GM19397 (cell line): Measurements from ENCODE around the gene STING1.
"Not testable (repeated sequence)": the region's sequence is repeated elsewhere in the genome, so short reads cannot be mapped to it uniquely, and the experiment has no call there.

ENCODE experiments used
- ATAC-seq: cut with Tn5 transposase; IDR thresholded peaks from one replicate; pipeline ENCODE4 v1.9.1; 2021; ENCODE audit warnings: mild to moderate bottlenecking, moderate library complexity; ENCODE audit not compliant: unreplicated experiment

STING1 gene

DNA sequence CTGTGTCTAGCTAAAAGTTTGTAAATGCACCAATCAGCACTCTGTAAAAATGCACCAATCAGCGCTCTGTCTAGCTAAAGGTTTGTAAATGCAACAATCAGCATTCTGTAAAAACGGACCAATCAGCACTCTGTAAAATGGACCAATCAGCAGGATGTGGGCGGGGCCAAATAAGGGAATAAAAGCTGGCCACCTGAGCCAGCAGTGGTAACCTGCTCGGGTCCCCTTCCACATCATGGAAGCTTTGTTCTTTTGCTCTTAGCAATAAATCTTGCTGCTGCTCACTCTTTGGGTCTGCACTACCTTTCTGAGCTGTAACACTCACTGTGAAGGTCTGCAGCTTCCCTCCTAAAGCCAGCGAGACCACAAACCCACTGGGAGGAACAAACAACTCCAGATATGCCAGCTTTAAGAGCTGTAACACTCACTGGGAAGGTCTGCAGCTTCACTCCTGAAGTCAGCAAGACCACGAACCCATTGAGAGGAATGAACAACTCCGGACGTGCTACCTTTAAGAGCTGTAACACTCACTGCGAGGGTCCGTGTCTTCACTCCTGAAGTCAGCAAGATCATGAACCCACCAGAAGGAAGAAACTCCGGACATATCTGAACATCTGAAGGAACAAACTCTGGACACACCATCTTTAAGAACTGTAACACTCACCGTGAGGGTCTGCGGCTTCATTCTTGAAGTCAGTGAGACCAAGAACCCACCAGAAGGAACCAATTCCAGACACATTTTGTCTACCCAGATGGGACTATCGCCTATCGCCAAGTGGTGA, 20.7 kb upstream of the STING1 start:
- ATAC-seq, result not testable (repeated sequence)

DNA sequence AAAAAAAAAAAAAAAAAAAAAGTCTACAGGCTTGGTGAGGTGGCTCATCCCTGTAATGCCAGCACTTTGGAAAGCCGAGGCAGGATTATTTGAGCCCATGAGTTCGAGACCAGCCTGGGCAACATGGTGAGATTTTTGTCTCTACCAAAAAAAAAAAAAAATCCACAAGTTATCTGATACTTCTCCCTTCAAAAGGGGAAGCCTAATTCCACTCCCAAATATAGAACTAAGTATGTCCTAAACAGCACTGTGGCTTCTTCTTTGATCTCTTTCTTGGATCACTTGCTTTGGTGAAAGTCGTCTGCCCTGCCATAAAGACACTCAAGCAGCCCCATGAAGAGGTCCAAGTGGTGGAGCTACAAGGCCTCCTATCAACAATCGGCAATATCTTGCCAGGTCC, 18.8 kb upstream of the STING1 start:
- no peak for ATAC-seq

DNA sequence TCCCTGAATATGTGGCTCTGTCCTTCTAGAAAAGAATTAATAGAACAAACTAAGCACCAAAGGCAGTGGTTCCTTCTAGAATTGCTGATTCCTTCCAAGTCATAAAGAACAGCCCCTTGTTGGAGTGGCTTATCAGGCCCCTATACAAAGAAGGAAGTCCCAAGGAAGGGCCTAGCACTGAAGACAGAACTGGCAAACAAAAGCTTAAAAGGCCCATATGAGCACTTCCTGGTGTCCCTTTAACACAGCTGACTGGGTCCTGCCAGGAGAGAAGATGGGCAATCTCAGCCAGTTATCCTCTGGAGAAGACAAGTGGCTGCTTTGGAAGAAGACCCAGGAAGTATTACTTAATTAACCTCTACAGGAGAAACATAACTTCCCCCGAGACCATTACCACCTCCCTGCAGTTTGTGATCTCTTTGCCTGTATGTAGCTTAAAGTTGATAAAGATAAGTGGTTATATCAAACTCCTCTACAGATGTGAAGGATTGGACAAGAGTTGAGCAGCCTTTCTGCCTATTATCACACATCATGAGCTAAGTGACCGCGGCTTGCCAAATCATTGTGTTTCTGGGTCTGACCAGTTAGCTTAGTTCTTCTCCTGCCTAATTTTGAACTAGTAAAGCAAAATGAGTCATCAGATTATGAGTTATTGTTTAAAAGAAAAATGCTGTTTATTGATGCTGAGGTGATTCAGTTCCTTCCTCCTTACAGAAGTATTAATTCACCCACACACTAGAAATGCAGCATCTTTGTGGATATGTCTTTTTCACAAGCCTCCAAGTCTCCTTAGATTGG, 13.3 kb upstream of the STING1 start:
- no peak for ATAC-seq

DNA sequence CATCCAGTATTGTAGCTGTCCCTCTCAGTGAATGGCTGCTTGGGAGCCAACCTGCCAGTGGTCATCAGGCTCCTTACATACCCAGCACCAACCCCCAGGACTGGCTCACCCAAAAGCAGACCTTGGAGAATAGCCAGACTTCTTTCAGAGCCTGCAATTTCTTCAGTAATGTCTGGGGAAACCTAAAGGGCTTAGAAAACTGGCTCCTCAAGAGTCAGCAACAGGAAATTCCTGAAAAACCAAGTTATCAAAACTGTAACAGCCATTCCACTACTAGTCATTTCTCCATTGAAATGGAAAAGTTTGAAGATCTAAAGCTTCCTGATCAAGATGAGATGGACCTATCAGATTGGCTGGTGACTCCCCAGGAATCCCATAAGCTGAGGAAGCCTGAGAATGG, 12.3 kb upstream of the STING1 start:
- no peak for ATAC-seq

DNA sequence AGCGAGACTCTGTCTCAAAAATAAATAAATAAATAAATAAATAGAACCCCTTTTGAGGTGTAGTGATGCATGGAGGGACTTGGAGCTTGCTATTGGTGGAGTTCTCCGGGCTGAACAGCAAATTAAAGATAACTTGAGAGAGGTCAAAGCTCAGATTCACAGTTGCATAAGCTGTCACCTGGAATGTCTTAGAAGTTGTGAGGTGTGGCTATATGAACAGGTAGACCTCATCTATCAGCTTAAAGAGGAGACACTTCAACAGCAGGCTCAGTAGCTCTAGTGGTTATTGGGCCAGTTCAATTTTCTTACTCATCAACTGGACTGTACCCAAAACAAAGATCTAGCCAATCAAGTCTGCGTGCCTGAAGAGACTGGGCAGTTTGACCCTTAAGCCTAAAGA, 11.7 kb upstream of the STING1 start:
- ATAC-seq, result no peak

DNA sequence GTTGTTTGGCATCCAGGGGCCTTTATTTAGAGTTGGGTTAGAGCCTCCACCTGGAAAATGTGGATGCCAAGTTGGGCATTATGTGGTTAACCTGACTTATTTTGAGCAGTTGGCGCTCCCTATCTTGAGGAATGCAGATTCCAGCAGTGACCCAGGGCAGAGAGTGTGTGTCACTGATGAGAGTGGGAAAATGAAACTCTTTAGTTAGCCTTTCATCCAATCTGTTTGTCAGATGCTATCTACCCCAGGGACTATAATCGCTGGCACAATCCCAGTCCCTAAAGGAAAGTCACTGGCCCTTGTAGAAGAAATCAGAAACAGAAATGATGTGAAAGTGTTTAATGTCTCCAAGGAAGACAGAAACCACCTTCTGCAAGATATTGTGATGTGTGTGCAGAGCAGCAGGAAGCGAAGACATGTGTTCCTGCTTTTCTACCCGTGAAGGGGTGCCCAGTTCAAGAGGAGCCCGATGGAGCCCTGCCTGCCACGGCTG, 10.2 kb upstream of the STING1 start:
- no peak for ATAC-seq

DNA sequence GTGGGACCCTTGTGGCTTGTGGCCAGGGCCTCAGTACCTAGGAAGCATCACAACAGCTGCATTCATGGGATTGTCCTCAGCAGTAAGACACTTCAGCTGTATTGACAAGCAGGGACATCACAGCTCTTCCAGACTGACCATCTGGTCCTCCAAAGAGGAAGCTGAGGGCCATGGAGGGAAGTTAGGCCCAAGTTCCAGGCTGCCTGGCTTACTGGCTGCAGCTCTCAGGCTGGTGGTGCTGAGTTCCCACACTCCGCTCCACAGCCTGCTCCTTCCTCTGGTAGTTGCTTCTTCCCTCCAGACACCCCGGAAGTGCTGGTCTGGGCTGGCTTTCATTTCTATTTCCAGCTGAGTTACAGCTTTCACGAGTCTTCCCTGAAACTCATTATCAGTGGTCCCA, 5.7 kb upstream of the STING1 start:
- ATAC-seq, result no peak

DNA sequence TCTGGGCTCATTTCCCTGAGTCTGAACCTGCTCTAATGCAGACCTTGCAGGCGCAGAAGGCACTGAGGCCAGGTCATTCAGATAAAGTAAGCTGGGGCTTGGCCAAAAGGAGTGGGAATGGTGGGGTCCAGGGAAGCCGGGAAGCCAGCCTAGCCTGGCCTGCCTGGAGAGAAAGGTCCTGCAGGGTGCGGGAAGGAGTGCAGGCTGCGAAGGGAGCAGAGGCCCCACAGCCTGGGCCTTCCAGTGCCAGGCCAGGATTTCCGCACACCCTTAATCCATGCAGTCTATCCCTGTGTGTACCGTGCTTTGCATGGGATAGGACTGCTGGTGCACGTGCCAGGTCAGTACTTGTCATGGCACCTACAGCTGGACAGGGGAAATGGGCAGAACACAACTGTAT, 3.6 kb upstream of the STING1 start:
- no peak for ATAC-seq

DNA sequence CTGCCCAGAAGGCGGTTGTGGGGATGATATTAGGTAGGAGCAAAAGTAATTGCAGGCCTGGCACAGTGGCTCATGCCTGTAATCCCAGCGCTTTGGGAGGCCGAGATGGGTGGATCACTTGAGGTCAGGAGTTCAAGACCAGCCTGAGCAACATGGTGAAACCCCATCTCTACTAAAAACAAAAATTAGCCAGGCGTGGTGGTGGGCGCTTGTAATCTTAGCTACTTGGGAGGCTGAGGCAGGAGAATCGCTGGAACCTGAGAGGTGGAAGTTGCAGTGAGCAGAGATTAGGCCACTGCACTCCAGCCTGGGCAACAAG, 291 bp upstream of the STING1 start:
- not testable (repeated sequence) for ATAC-seq

DNA sequence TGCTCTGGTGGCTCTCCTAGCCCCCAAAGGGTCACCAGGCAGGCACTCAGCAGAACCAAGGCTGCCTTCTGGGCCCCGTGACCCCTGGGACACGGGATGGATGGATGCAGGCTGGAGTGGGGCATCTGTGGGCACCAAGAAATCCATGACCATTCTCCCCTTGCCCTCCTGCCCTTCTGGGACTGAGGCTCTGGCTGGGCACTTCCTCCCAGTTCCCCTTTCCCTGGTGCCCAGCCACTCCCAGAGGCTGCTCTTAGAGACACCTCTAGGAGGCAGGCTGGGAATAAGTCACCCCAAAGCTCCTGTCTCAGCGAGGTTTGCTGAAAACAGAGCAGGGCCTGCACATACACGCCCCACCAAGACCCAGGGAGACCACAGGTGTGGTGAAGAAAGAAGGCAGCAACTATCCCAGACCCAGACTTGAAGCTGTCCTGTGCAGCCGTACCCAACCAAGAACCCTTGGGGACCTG, 943 bp downstream of the STING1 start:
- no peak for ATAC-seq

DNA sequence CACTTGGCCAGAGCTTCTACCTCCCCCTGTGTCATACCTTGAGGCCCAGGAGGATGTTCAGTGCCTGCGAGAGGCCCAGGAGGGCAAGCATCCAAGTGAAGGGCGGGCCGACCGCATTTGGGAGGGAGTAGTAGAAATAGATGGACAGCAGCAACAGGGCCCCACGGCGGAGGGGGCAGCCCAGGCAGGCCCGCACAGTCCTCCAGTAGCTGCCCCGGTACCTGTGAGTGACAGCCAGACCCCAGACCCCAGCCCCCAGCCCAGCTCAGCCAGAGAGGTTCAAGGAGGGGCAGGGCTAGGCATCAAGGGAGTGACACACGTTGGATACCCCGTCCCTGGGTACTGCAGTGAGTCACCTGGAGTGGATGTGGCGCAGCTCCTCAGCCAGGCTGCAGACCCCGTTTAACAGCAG, 1.4 kb downstream of the STING1 start:
- ATAC-seq, result no peak

DNA sequence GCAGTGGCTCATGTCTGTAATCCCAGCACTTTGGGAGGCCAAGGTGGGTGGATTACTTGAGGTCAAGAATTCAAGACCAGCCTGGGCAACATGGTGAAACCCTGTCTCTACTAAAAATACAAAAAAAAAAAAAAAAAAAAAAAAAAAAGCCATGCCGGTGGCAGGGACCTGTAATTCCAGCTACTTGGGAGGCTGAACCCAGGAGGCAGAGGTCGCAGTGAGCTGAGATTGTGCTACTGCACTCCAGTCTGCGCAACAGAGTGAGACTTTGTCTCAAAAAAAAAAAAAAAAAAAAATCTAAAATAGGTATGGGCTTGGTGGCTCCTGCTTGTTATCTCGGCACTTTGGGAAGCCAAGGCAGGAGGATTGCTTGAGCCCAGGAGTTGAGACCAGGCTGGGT, 2.8 kb downstream of the STING1 start:
- ATAC-seq, result not testable (repeated sequence)

DNA sequence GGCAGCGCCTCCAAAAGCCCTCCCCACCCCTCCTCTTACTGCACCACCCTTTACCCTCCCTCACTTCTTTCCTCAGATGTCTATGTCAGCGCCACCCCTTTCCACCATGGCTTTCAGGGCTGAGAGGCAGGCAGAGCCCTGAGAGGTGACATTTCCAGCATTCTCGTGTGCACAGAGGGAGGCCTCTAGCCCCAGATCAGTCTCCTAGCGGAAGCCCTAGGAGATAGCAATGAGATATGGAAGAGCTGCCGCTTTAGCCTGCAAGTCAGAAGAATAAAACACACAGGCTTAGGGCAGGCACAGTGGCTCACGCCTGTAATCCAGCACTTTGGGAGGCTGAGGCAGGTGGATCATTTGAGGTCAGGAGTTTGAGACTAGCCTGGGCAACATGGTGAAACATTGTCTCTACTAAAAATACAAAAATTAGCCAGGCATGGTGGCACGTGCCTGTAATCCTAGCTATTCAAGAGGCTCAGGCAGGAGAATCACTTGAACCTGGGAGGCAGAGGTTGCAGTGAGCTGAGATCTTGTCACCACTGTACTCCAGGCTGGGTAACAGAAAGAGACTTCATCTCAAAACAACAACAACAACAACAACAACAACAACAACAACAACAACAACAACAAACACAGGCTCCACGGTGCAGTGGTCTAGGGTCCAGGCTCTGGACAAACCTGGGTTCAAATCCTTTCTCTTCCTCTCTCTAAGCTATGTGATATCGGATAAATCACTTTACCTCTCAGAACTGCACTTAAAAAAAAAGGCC, 3.7 kb downstream of the STING1 start:
- ATAC-seq, result not testable (repeated sequence)

DNA sequence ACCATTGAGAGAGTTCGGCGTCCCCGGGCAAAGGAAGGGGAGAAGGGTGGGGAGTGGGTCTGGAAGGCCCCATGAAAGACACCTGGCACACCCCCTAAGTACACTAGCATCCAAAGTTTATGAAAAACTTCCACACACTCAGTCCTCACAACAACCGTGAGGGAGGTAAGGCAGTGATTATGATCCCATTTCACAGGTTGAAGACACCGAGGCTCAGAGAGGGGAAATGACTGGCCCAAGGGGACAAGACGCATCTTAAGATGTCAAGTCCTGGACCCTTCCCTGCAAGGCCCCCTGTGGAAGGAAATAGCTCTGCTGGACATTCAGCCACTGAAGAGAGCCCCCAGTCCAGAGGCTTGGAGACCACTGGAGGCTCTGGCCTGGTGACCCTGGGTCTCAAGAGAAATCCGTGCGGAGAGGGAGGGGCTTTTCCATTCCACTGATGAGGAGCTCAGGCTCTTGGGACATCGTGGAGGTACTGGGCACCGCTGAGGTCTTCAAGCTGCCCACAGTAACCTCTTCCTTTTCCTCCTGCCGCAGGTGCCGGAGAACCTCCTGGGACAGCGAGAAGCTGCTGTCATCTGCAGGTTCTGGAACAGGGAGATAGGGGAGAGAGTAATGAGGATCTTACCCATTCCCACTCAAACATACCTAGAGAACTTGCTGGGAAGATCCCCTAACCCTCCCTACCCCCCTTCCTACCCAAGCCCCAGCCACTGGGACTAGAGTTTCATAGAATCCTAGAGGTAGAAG, 6.5 kb downstream of the STING1 start:
- ATAC-seq, result no peak

DNA sequence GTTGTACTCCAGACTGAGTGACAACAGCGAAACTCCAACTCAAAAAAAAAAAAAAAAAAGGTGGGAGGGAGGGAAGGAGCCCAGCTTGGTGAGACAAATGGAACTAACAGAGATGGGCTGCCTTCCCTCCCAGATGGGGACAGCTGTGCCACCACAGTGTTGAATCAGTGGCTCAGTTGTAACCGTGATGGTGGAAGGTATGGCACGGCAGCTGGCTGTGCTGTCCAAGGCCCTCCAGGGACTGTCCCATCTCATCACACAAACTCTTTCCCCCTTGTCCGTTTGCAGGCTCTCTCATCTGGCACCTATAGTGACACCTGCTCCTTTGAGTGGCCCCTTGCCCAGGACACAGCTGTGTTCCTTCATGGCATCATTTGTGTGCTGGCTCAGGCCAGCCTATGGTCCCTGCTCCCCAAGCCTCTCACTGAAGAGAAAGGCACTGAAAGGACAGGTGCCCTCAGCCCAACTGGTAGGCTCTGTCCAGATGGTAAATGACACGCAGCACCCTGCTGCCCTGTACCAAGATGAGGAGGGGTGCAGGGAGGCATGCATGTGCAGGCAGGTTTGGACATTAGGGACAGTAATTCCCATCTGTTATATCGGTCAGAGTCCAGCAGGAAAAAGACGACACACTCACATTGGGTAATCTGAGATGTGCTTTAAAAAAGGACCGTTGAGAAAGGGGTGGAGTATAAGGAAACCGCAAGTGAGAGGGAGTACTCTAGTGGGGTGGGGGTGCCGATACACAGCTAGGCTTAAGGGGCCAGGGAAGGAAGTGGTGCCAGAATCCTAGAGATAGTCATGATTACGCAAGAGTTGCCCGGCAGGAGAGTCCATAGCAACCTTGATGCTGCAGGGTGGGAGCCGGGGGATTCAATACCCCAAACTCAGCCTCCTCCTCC, 7.4 kb downstream of the STING1 start:
- ATAC-seq, result no peak

DNA sequence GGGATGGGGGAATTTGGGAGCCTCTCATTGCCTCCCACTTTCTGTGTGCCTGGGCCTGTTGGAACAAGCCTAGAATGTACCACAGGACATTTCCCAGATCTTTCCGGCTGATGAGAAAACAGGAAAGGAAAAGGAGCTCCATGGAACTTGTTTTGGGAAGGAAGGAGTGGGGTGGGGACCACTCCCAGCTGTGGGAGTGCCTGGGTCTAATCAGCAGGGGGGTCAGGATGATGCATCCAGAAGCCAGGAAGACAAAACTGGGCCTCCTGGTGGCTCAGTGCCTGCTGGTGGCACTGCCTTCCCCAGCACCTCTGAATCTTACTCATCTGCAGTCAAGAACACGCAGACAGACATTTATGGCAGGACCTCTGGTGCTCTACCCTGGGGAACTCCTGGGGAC, 9.0 kb downstream of the STING1 start:
- no peak for ATAC-seq

DNA sequence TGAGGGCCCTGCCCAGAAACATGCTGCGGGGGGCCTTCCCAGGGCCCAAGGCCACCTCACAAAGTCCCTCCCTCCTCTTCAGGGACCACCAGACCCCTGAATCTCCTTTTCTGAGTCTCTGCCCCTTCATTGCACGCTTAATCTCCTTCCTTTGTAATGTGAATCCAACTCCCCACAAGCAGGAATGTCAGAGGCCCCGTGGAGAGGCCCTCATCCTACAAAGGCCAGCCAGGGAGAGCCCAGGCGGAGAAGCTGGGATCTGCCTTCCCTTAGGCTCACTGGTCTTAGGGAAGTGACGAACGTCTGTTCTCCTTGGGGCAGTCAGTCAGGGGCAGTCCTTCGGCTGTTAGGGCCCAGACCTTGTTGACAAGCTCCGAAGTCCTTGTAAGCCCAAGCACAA, 9.5 kb downstream of the STING1 start:
- ATAC-seq, result no peak

DNA sequence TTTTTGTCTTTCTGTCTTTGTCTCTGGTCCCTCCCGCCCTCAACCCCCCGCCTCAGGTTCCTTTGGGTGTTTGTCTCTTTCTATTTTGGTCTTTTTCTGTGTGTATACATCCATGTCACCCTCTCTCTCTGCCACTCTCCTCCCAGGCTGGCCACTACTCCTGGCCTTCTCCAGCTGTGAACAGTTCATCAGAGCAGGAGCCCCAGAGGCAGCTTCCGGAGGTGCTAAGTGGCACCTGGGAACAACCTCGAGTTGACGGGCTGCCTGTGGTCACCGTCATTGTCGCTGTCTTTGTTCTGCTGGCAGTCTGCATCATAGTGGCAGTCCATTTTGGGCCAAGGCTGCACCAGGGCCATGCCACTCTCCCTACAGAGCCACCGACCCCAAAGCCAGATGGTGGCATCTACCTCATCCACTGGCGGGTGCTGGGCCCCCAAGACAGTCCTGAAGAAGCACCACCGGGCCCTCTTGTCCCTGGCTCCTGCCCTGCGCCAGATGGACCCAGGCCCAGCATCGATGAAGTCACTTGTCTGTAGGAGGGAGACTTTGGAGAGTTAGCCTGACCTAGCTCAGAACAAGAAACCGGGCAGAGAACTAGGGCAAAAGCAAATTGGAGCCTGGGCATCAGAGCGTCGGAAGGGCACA, 10.1 kb downstream of the STING1 start:
- ATAC-seq, result no peak

DNA sequence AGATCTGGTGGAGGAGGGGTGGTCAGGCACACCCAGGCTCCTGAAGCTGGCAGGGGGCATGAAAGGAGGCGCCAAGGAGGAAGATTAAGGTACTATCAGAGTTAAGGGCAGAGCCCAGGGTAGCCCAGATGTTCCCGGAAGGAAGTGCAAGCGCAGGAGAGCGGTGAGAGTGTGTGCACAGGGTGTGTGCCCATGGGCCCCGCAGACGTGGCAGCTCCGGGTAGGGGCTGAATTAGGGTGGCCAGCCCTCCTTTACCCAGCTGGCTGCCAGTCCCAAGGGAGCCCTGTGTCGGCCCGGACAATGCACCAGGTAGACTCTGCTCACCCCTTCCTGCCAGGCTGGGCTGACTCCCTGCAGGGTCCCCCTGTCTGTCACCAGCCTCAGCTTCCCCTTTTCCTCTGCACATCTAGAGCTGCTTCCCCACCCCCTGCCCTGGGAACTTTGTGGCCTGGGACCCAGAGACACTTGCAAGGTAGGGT, 11.7 kb downstream of the STING1 start, which contains the start of gene SMIM33:
SMIM33 (plus strand) TSS at position 184 of the 480 bp plus-strand sequence; CDS start at position 302, 118 bp downstream.
- ATAC-seq, result no peak
